GM21360 (cell line): Measurements from ENCODE around the gene GNPAT.

Source experiments
- ATAC-seq: cut with Tn5 transposase; IDR thresholded peaks from one replicate; pipeline ENCODE4 v1.9.1; 2021; ENCODE audit warnings: mild to moderate bottlenecking, moderate library complexity; ENCODE audit not compliant: unreplicated experiment

GNPAT gene

DNA sequence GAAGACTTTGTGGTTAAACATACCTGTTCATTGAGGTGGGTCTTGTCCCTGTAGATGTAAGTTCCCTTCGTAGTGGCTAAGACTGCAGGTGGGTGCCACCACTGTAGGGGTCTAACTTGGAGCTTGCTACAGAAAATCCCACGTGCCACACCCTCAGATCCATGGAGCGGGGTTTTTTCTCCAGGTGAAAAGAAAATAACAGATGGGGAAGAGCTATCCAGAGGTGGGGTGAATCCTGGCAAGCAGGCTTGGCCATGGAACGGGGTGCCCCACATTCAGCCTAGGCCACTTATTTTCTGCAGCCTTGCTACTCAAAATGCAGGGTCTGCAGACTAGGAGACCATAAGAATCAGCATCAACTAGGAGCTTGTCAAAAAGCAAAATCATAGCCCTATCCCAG lies 72.6 kb downstream of the GNPAT start:
- no peak for ATAC-seq

DNA sequence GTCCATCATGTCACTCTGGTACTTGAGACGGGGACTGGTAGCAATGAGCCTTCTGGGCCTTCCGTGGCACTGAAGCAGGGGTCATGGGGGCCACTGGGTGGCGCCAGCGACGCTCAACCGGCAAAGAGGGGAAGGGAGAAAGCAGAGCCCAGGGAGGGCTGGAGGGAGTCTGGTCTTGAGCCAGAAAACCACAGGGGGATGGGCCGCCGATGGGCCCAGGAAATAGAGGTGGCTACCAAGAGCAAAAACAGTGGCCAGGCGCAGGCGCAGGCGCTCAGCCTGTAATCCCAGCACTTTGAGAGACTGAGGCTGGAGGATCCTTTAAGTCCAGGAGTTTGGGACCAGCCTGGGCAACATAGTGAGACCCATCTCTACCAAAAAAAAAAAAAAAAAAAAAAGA lies 74.9 kb downstream of the GNPAT start:
- ATAC-seq = peak; percentile 64

DNA sequence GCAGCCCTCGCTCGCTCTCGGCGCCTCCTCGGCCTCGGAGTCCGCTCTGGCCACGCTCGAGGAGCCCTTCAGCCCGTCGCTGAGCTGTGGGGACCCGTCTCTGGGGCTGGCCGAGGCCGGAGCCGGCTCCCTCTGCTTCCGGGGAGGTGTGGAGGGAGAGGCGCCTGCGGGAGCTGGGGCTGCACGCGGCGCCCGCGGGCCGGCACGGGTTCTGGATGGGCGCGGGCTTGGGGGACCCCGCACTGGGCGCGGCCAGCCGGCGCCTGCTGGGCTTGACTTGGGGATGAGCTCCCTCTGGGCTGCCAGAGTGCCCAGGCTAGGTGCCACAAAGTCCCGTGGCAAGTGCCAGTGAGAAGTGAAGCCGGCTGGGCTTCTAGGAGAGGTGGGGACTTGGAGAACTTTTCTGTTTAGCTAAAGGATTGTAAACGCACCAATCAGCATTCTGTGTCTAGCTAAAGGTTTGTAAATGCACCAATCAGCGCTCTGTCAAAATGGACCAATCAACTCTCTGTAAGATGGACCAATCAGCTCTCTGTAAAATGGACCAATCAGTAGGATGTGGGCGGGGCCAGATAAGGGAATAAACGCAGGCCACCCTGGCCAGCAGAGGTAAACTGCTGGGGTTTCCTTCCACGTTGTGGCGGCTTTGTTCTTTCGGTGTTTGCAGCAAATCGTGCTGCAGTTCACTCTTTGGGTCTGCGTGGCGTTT lies 76.4 kb downstream of the GNPAT start:
- no peak for ATAC-seq

DNA sequence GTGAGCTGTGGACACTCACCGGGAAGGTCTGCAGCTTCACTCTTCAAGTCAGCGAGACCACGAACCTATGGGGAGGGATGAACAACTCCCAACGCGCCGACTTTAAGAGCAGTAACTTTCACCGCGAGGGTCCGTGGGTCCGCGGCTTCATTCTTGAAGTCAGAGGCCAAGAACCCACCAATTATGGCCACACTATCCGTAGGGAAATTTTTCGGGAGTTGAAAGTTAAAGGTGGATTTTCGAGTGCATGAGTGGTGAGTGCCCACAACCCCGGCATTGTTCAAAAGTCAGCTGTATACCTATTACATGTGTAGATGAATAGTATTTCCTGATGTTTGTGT lies 77.0 kb downstream of the GNPAT start:
- ATAC-seq = no peak

DNA sequence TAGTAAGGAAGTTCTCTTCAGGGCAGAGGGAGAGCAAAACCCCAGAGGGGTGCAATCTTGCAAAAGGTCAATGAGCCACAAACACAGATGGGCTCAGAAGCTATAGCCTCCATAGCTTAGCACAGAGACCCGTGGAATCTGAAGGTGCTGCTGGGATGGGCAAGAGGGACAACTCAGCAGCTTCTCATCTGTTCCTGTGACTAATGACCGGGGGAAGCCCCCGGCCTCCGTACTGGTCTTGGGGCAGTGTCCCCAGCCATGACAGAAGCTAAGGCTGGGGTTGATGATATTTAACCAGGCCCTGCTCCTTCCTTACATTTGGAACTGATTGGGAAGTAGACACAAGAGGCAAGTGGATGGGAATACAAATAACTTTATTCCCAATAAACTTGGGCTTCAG lies 77.6 kb downstream of the GNPAT start:
- no peak for ATAC-seq

DNA sequence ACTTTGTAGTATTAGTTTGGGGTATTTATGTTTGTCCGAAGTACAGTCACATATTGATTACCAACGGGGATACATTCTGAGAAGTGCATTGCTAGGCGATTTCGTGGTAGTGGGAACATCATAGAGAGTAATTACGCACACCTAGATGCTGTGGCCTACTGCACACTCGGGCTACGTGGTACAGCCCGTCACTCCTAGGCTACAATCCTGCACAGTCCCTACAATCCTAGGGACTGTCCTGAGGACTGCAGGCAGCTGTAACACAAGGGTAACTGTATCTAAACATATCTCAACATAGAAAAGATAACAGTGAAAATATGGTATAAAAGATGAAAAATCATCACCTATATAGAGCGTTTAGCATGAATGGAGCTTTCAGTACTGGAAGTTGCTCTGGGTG lies 78.1 kb downstream of the GNPAT start:
- no peak for ATAC-seq

DNA sequence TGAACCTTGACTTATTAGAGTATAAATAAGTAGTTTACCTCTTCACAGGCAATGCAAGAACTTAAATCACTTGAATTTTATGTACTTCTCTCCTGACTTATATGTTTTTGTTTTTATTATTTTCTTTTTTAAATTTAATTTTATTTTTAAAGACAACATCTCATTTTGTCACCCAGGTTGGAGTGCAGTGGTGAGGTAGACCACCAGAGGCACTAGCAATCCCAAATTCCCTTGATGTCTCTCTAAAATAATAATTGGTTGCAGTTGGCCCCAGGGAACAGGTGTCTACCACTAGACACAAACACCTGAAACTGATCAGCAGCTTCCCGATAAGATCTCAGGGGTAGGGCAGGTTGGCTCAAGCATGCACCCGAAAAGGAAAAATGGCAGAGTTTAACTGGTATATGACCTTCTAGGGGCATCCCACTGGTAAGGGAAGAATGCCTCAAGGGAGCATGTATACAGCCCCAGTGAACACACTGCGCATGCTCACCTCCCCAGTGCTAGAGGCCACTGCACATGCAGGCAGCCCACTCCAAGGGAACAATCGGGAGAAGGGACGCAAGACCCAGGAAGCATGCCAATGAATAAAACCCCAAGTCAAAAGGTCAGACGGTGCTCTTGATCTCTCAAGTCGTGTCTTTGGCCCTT lies 82.0 kb downstream of the GNPAT start:
- ATAC-seq = no peak

DNA sequence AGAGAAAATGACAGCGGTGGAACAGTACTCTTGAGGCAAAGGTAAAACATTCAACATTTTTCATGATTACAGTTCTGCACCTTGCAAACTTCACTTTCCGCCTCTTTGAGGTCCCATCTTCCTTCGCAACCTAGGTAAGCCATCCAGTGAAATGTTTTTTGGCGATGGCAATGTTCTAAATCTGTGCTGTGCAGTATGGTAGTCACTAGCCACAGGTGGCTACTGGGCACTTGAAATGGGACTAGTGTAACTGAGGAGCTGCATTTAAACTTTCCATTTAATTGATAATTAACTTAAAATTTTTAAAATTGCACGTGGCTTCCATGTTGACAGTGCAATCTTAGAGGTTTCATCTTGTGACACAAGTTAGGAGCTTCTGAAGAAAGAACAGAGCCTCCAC lies 83.6 kb downstream of the GNPAT start:
- ATAC-seq = no peak

DNA sequence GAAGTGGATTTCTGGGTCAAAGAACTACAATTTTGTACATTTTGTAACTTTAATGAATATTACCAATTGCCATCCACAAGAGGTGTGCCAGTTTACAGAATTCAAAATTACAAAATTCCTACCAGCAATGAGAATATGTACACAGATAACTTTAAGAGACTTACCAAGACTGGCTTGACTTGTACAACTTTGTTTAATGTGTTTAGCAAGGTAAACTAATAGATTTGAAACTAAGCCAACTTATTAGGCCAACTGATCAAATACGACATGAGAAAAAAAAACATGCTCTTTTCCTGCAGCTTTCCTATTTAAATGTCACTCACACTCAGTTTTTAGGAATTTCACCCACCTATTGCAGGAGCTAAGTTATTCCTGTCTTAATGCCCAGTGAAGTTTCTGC lies 85.2 kb downstream of the GNPAT start:
- no peak for ATAC-seq
